Measurements from ENCODE around the gene STK39.

Gene STK39

GRCh38 chr2:168217920-168218319, 29.5 kb downstream of the STK39 start:
- H3K4me1 ChIP-seq (ENCODE audit: insufficient read depth, low read length): peaks cover 11% of the 10 kb centered on the region
- H3K4me3 ChIP-seq (ENCODE audit: low read depth in 1 of 2, low read length in 2 of 2): no peak overlapping the region
- no peaks in the 10 kb centered on the region for H3K9me3 ChIP-seq (ENCODE audit: low read length)
- H3K27me3 ChIP-seq (ENCODE audit: control insufficient read depth in 1 of 2, insufficient read depth in 2 of 2, low read length in 2 of 2): no peaks in the 10 kb centered on the region
- H3K27ac ChIP-seq (ENCODE audit: low read depth, low read length): no peak overlapping the region
- H3K36me3 ChIP-seq (ENCODE audit: insufficient read depth, low read length): no peaks in the 10 kb centered on the region
- H3K9ac ChIP-seq (ENCODE audit: low read length): no peak overlapping the region

- H3K4me1 ChIP-seq (ENCODE audit: insufficient read depth, low read length): peaks cover 16% of the 10 kb centered on the region
- no peaks in the 10 kb centered on the region for H3K36me3 ChIP-seq (ENCODE audit: insufficient read depth, low read length)
- no peak overlapping the region for H3K4me3 ChIP-seq (ENCODE audit: low read depth in 1 of 2, low read length in 2 of 2)
- H3K9me3 ChIP-seq (ENCODE audit: low read length): no peaks in the 10 kb centered on the region
- H3K27me3 ChIP-seq (ENCODE audit: control insufficient read depth in 1 of 2, insufficient read depth in 2 of 2, low read length in 2 of 2): no peaks in the 10 kb centered on the region
- H3K27ac ChIP-seq (ENCODE audit: low read depth, low read length): no peak overlapping the region
- H3K9ac ChIP-seq (ENCODE audit: low read length): no peak overlapping the region
These were observed 30.9 kb downstream of the STK39 start for GRCh38 chr2:168216351-168217005.

DNA sequence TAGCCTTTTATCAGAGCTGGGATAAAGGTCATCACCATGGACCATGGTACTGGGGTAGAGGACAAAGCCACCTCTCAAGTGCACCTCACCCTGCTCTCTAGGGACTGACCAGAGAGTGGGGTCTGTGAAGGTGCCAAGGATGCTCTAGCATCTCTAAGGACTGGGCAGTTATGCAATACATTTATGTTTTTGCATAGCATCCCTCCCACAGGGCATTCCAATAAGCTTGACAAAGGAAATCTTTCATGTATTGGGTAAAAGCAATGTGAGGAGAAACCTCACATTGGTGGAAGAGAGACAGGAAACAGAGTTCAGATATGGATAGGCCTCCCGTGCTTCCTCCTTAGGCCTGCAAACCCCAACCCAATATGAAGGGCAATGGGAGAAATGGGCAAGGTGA, 31.6 kb downstream of the STK39 start:
- no peak overlapping the region for H3K9ac ChIP-seq (ENCODE audit: low read length)
- no peaks in the 10 kb centered on the region for H3K36me3 ChIP-seq (ENCODE audit: insufficient read depth, low read length)
- H3K27ac ChIP-seq (ENCODE audit: low read depth, low read length): no peak overlapping the region
- H3K27me3 ChIP-seq (ENCODE audit: control insufficient read depth in 1 of 2, insufficient read depth in 2 of 2, low read length in 2 of 2): no peaks in the 10 kb centered on the region
- peaks cover 20% of the 10 kb centered on the region for H3K4me1 ChIP-seq (ENCODE audit: insufficient read depth, low read length)
- no peaks in the 10 kb centered on the region for H3K9me3 ChIP-seq (ENCODE audit: low read length)
- H3K4me3 ChIP-seq (ENCODE audit: low read depth in 1 of 2, low read length in 2 of 2): no peak overlapping the region

- no peak overlapping the region for H3K27ac ChIP-seq (ENCODE audit: low read depth, low read length)
- H3K4me1 ChIP-seq (ENCODE audit: insufficient read depth, low read length): peaks cover 15% of the 10 kb centered on the region
- no peak overlapping the region for H3K9ac ChIP-seq (ENCODE audit: low read length)
- H3K36me3 ChIP-seq (ENCODE audit: insufficient read depth, low read length): no peaks in the 10 kb centered on the region
- H3K9me3 ChIP-seq (ENCODE audit: low read length): no peaks in the 10 kb centered on the region
- no peaks in the 10 kb centered on the region for H3K27me3 ChIP-seq (ENCODE audit: control insufficient read depth in 1 of 2, insufficient read depth in 2 of 2, low read length in 2 of 2)
- no peak overlapping the region for H3K4me3 ChIP-seq (ENCODE audit: low read depth in 1 of 2, low read length in 2 of 2)
These were observed 34.5 kb downstream of the STK39 start for GRCh38 chr2:168212866-168213265.

DNA sequence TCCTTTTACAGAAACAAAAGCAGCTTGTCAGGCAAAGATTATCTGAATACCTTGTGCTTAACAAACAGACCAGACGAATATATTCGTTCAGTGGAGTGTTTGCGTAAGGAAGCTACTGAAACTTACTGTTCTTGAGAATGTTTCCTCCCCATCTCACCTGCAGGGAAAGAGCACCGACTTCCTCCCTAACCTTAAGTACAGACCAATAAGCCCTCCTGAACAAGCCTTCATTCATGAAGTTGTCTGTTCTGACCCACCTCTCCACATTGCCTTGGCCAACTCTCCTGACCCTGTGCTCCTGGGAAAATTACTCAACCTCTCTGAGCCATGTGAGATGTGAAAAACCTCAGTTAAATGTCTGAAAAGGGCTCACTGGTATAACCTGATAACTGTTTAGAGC, 35.2 kb downstream of the STK39 start:
- H3K36me3 ChIP-seq (ENCODE audit: insufficient read depth, low read length): no peaks in the 10 kb centered on the region
- H3K4me3 ChIP-seq (ENCODE audit: low read depth in 1 of 2, low read length in 2 of 2): no peak overlapping the region
- no peak overlapping the region for H3K9ac ChIP-seq (ENCODE audit: low read length)
- peaks cover 10% of the 10 kb centered on the region for H3K4me1 ChIP-seq (ENCODE audit: insufficient read depth, low read length)
- no peaks in the 10 kb centered on the region for H3K9me3 ChIP-seq (ENCODE audit: low read length)
- H3K27ac ChIP-seq (ENCODE audit: low read depth, low read length): no peak overlapping the region
- no peaks in the 10 kb centered on the region for H3K27me3 ChIP-seq (ENCODE audit: control insufficient read depth in 1 of 2, insufficient read depth in 2 of 2, low read length in 2 of 2)

DNA sequence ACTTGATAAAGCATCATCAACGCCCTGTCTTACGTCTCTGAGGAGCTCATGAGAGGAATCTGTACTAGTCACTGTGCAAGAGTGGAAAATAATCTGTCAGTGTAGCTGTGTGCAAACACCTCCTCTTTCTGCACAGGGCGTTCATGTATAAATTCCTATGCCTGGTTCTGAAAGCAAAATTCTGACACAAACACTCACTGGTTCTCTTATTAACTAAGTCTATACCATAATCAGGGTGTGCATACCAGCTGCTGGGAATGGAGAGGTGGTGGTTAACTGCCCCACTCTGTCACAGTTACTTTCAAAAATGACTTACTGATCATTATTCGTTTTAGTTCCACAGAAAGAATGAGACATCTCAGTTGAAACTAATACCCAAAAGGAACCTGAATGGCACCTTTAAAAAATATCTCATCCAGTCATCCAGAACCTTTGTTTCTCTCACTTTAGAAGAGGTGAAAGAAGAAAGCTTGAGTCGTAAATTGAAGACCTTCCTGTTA, 35.7 kb downstream of the STK39 start:
- H3K27ac ChIP-seq (ENCODE audit: low read depth, low read length): no peak overlapping the region

DNA sequence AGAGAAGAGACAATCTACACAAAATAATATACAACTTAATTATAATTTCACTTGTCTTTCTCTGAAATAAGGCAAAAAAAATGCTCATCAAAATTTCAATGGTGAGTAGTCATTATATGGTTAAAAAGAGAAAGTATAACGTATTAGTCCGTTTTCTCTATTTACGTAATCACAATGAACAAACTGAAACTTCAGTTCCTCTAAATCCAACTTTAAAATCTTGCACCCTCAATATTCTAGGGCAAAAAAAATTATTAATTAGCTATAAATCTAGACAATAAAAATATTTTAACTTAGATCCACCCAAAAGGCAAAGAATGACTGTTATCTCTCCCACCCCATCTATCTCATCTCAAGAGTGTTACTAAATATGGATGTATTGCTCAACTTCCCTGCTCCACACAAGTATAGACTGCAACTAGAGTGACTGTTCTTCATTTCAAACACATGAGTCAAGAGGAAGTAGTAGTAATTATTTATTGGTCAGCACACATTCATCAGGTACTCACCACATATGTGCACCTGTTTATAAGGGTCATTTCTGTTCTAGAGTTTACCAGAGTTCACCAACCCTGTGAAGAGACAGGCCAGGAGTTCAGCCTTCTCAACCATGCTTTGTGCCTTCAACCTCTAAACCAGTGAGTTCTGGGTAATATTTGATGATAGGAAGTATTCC, 36.4 kb downstream of the STK39 start:
- Histone ChIP-seq H3K36me3 (ENCODE audit: insufficient read depth, low read length) (no peaks in the 10 kb centered on the region), H3K27me3 (ENCODE audit: control insufficient read depth in 1 of 2, insufficient read depth in 2 of 2, low read length in 2 of 2) (no peaks in the 10 kb centered on the region), H3K27ac (ENCODE audit: low read depth, low read length) (no peak overlapping the region), H3K9me3 (ENCODE audit: low read length) (no peaks in the 10 kb centered on the region), H3K4me1 (ENCODE audit: insufficient read depth, low read length) (peaks cover 10% of the 10 kb centered on the region), H3K4me3 (ENCODE audit: low read depth in 1 of 2, low read length in 2 of 2) (no peak overlapping the region), H3K9ac (ENCODE audit: low read length) (no peak overlapping the region)

More for the DNA sequence above, 35.7 kb downstream of the STK39 start:
- Histone ChIP-seq H3K27me3 (ENCODE audit: control insufficient read depth in 1 of 2, insufficient read depth in 2 of 2, low read length in 2 of 2) (no peaks in the 10 kb centered on the region), H3K4me3 (ENCODE audit: low read depth in 1 of 2, low read length in 2 of 2) (no peak overlapping the region), H3K4me1 (ENCODE audit: insufficient read depth, low read length) (peaks cover 10% of the 10 kb centered on the region), H3K9ac (ENCODE audit: low read length) (no peak overlapping the region), H3K36me3 (ENCODE audit: insufficient read depth, low read length) (no peaks in the 10 kb centered on the region), H3K9me3 (ENCODE audit: low read length) (no peaks in the 10 kb centered on the region)

- no peak overlapping the region for H3K4me3 ChIP-seq (ENCODE audit: low read depth in 1 of 2, low read length in 2 of 2)
- H3K27ac ChIP-seq (ENCODE audit: low read depth, low read length): no peak overlapping the region
- H3K9me3 ChIP-seq (ENCODE audit: low read length): no peaks in the 10 kb centered on the region
- peaks cover 10% of the 10 kb centered on the region for H3K4me1 ChIP-seq (ENCODE audit: insufficient read depth, low read length)
- no peaks in the 10 kb centered on the region for H3K36me3 ChIP-seq (ENCODE audit: insufficient read depth, low read length)
- H3K27me3 ChIP-seq (ENCODE audit: control insufficient read depth in 1 of 2, insufficient read depth in 2 of 2, low read length in 2 of 2): no peaks in the 10 kb centered on the region
- no peak overlapping the region for H3K9ac ChIP-seq (ENCODE audit: low read length)
These were observed 37.0 kb downstream of the STK39 start for GRCh38 chr2:168210216-168210894.

DNA sequence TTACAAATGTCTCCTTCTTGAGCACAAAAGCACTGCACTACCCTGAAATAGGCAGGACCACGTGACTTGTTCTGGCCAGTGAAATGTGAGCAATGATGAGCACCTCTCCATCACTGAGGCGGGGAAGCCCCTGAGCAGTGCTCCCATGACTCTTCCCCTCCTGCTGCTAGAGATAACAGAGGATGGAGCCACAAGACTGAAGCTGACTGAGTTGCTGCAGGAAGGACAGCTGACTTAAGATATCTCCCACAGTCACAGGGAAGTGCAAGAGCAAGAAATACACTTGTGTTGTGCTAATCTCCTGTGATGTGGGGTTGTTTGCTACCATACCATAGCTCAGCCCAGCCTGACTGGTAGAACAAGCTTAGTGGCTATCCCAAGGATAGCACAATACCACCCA, 38.7 kb downstream of the STK39 start:
- Histone ChIP-seq H3K9ac (ENCODE audit: low read length) (no peak overlapping the region), H3K27me3 (ENCODE audit: control insufficient read depth in 1 of 2, insufficient read depth in 2 of 2, low read length in 2 of 2) (no peaks in the 10 kb centered on the region), H3K36me3 (ENCODE audit: insufficient read depth, low read length) (no peaks in the 10 kb centered on the region), H3K4me3 (ENCODE audit: low read depth in 1 of 2, low read length in 2 of 2) (no peak overlapping the region), H3K4me1 (ENCODE audit: insufficient read depth, low read length) (peaks cover 10% of the 10 kb centered on the region), H3K9me3 (ENCODE audit: low read length) (no peaks in the 10 kb centered on the region), H3K27ac (ENCODE audit: low read depth, low read length) (no peak overlapping the region)

GRCh38 chr2:168207851-168208250, 39.5 kb downstream of the STK39 start:
- Histone ChIP-seq H3K27ac (ENCODE audit: low read depth, low read length) (no peak overlapping the region), H3K4me1 (ENCODE audit: insufficient read depth, low read length) (peaks cover 10% of the 10 kb centered on the region), H3K36me3 (ENCODE audit: insufficient read depth, low read length) (no peaks in the 10 kb centered on the region), H3K9ac (ENCODE audit: low read length) (no peak overlapping the region), H3K9me3 (ENCODE audit: low read length) (no peaks in the 10 kb centered on the region), H3K27me3 (ENCODE audit: control insufficient read depth in 1 of 2, insufficient read depth in 2 of 2, low read length in 2 of 2) (no peaks in the 10 kb centered on the region), H3K4me3 (ENCODE audit: low read depth in 1 of 2, low read length in 2 of 2) (no peak overlapping the region)

- no peak overlapping the region for H3K27ac ChIP-seq (ENCODE audit: low read depth, low read length)
- no peaks in the 10 kb centered on the region for H3K36me3 ChIP-seq (ENCODE audit: insufficient read depth, low read length)
- no peaks in the 10 kb centered on the region for H3K9me3 ChIP-seq (ENCODE audit: low read length)
- peaks cover 9% of the 10 kb centered on the region for H3K4me1 ChIP-seq (ENCODE audit: insufficient read depth, low read length)
- no peaks in the 10 kb centered on the region for H3K27me3 ChIP-seq (ENCODE audit: control insufficient read depth in 1 of 2, insufficient read depth in 2 of 2, low read length in 2 of 2)
- H3K9ac ChIP-seq (ENCODE audit: low read length): no peak overlapping the region
- H3K4me3 ChIP-seq (ENCODE audit: low read depth in 1 of 2, low read length in 2 of 2): no peak overlapping the region
These were observed 43.4 kb downstream of the STK39 start for GRCh38 chr2:168203762-168204693.

All from muscle layer of colon (tissue), 2 donors.